ELR (cell line): ENCODE data around the gene CUBN.

ENCODE experiments used
- DNase-seq: peaks from one replicate; pipeline ENCODE4 v3.0.0-alpha.2; 2015; ENCODE audit warnings: low read depth

Gene CUBN

GRCh38 chr10:17129741-17130140 lies at the start of gene CUBN:
Gene CUBN (minus strand): TSS chr10:17129811. CDS start chr10:17129765, 46 bp downstream.
- no peak for DNase-seq

- peak; percentile 66 for DNase-seq
These were observed 49.4 kb upstream of the CUBN start for GRCh38 chr10:17179002-17179401.

DNA sequence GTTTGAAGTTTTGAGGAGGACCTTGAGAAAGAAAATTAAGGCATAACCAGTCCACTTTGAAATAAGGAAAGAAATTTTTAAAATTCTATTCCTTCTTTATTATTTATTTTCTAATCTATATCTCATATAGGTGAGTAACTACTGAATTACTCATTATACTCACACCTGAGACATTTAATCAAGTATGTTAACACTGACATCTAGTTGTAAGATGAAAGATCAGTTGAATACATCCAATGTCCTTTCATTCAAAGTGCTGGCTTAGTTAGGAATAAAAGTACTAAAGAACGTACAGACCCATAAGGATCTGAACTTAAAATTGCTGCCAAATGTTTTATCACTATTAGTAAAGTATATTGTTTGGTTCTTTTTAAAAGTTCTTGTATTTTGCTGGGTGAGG lies 48.4 kb upstream of the CUBN start:
- DNase-seq = no peak

- no peak for DNase-seq
These were observed 47.4 kb upstream of the CUBN start for GRCh38 chr10:17177014-17177413.

DNA sequence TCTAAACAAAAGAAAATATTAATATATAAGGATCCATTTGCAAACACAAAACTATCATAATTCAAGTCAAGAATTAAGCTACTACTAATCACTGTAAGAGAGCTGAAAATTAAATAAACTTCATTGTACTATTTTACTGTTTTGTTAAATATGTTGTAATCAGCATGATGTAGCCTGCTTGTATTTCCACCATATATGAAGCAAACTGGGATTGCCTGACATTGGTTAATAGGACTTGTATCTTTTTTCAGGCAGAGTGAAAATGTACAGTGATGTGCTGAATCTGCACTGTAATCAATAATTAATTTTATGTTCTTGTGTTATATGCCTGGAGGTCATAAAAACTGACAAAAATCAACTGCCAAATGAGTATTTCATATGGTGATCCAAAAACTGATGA lies 46.5 kb upstream of the CUBN start:
- DNase-seq = no peak

- DNase-seq = peak; percentile 65
These were observed 45.9 kb upstream of the CUBN start for GRCh38 chr10:17175551-17175950.

GRCh38 chr10:17174626-17175025 lies 45.0 kb upstream of the CUBN start:
- DNase-seq = no peak

GRCh38 chr10:17171141-17171641 lies 41.6 kb upstream of the CUBN start:
- DNase-seq = no peak

GRCh38 chr10:17169803-17170202 lies 40.2 kb upstream of the CUBN start:
- no peak for DNase-seq

DNA sequence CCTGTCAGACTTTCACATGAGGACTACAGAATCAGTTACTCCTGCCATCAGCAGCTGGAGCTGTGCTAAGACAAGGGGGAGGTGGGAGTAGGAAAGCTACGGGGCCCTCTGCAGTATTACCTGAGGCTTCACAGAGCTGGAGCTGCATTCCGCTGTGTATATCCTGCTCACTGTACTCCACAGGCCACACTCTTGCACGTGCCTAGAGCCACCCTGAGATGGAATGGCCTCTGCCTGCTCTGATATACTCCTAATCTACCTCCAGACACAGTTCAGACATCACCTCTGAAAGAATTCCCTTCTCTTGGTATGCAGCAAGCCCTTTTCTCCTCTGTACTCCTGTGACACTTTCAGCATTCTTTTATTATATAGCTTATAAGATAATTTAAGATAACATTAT lies 37.1 kb upstream of the CUBN start:
- DNase-seq = no peak

GRCh38 chr10:17162828-17163227 lies 33.2 kb upstream of the CUBN start:
- DNase-seq = no peak

DNA sequence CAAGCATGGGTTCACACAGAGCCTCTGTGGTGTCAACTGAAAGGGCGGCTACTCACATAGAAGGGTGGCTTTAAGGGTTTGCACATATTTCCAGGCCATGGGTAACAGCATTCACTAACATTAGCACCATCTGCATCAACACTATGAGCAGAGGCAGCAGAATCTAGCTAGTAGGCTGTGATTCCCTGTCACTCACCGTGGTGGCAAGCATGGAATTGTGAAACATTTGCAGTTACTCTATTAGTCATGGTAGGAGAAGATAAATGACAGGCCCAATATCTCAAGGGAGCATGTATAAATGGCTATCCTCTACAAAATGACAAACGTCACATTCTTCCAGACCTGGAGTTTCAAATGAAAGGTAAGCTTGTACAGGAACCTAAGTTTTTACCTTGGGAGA lies 32.2 kb upstream of the CUBN start:
- peak; percentile 12 for DNase-seq

DNA sequence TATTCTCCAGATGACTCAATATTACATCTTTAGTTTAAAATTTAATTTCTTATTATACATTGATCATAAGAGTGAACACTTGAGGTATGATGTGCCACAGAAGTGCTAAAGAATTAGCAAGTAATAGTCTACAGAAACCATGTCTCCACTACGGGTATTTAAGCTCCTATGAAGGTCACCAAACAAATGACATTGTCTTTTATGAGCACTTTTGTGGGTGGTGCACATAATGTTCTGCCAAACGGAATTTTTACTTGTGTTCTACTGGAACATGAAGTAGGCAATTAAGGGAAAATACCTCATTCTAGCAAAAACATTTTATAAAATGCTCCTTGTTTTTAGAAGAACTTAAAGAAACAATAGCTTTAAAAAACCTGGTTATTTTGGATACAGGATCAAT lies 27.4 kb upstream of the CUBN start:
- DNase-seq = no peak

GRCh38 chr10:17155826-17156225 lies 26.2 kb upstream of the CUBN start:
- DNase-seq = no peak

- DNase-seq = no peak
These were observed 24.5 kb upstream of the CUBN start for GRCh38 chr10:17154116-17154515.

DNA sequence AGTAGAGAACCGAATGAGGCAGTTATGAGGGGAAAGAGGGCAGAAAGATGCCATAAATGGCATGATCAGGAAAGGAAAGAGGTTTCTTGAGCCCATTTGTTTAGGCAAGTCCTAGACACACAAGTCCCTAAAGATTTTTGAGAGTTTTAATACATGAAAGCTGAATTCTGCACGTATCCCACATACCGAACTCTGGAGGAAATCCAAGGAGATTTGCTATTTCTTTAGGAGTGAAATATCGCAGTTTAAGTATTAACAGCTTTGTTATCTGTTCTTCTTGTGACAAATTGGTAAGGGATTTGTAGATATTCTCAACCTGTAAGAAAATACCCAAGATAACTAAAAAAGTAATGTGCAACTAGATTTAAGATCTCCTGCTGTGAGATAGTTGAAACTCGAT lies 23.7 kb upstream of the CUBN start:
- DNase-seq = no peak

GRCh38 chr10:17151716-17152115 lies 22.1 kb upstream of the CUBN start:
- no peak for DNase-seq

- no peak for DNase-seq
These were observed 18.4 kb upstream of the CUBN start for GRCh38 chr10:17147884-17148489.

DNA sequence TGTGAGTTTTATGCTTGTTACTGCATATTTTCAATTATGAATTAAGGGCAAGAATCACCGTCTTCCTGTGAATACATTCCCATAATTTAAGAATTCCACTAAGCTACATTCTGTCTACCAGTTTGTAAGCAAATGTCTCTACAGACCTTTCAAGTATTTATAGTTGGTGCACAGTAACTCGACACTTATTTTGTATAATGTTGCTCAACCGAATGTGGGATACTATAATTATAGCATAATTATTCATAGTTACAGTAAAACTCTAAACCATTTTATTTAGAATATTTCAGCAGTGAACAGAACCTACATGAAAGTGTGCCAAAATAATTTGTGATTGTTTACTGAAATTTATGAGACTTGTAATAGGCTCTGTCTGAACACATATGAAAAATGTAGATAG lies 17.3 kb upstream of the CUBN start:
- no peak for DNase-seq

DNA sequence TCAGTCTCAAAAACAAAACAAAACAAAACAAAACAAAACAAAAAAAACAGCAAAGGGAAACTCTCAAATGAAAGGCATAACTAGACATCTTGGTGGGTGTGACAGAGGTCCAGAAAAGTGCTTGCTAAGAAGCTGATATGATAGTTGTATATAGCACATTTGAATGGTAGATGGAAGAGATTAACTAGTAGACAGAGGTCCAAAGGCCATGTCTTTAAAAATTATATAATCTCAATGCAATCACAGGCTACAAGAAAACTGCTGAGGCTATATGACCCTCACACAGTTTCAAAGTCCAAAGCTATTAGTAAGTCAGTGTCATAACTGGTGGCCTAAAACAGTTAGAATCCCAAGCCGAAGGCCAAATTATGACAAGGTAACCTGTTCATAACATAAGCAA lies 15.6 kb upstream of the CUBN start:
- no peak for DNase-seq

GRCh38 chr10:17144757-17145156 lies 15.1 kb upstream of the CUBN start:
- peak; percentile 67 for DNase-seq

- no peak for DNase-seq
These were observed 14.4 kb upstream of the CUBN start for GRCh38 chr10:17144032-17144431.

DNA sequence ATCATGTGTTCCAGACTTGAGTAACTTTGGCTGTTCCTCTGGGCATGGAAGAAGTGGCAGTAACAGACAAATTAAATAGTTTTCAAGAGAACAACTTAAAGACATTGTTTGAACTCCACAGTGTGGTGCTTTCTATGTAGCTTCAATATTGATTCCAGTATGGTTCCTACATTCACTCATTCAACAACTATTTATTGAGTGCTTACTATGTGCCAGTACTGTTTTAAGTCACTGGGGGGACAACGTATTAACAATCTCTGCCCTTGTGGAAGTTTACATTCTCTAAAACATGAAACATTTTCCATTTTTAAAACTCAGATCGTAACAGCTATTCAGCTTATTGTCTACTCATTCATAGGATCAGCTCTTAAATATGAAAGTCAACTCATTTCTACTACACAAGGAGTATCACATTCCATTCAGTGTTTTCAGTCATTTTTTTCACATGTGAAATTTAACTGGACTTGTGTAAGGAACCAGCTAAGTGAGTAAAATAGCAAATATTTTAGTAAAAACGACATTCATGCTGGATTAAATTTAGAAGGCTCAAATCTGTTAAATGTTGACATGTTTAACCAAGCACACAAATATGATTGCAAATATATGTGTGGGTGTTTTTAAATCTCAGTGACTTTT lies 13.6 kb upstream of the CUBN start:
- no peak for DNase-seq
